A673 (cell line): ENCODE results near the gene DPF3. TPM values are rescaled to one million over a fixed set of nuclear protein-coding genes. Genes with fewer than 3 reads are reported as not detected.

ENCODE experiments used
- BruUV-seq: library from RNA; stranded (reverse); fragments of 400-500 nt; replicated peaks from 2 replicates; lab custom pipeline; 2021; lab: Mats Ljungman, UMichigan
- CTCF ChIA-PET: fragments of 300-600 bp; sonication (Branson Sonifier 250); formaldehyde crosslinking; loops from one replicate; lab custom pipeline; 2022; ENCODE audit warnings: antibody characterized with exemption; lab: Charles Lee
- POLR2A ChIA-PET: fragments of 300-600 bp; sonication (Branson Sonifier 250); formaldehyde crosslinking; loops from one replicate; lab custom pipeline; 2022; ENCODE audit warnings: antibody characterized with exemption; ENCODE audit not compliant: low non-redundant PET; lab: Charles Lee
- DNase-seq: peaks from one replicate; pipeline ENCODE4 v3.0.0-alpha.2; 2015; ENCODE audit warnings: low spot score
- H3K27ac ChIP-seq: fragments of 200-600 bp; sonication (generic); 2 replicates; pipeline ENCODE4 v1.5.1; 2016; ENCODE audit warnings: mixed run types, low read depth, mild to moderate bottlenecking, mixed read lengths, antibody characterized with exemption, low read length; ENCODE audit not compliant: poor library complexity, severe bottlenecking
- H3K27me3 ChIP-seq: fragments of 200-600 bp; sonication (generic); replicated peaks from 2 replicates; pipeline ENCODE4 v1.6.1; 2017; ENCODE audit warnings: mixed run types, low read depth, mild to moderate bottlenecking, mixed read lengths, antibody characterized with exemption, low read length; ENCODE audit not compliant: insufficient read depth, poor library complexity
- H3K36me3 ChIP-seq: fragments of 200-600 bp; sonication (generic); 2 replicates; pipeline ENCODE4 v1.6.1; 2016; ENCODE audit warnings: mixed run types, mild to moderate bottlenecking, mixed read lengths, antibody characterized with exemption, low read length; ENCODE audit not compliant: insufficient read depth, poor library complexity, severe bottlenecking
- H3K4me1 ChIP-seq: fragments of 200-600 bp; sonication (generic); 2 replicates; pipeline ENCODE4 v1.6.1; 2017; ENCODE audit warnings: mixed run types, mild to moderate bottlenecking, mixed read lengths, antibody characterized with exemption, low read length; ENCODE audit not compliant: insufficient read depth, poor library complexity, severe bottlenecking
- H3K4me3 ChIP-seq: fragments of 200-600 bp; sonication (generic); 2 replicates; pipeline ENCODE4 v1.5.1; 2016; ENCODE audit warnings: low read depth, mixed run types, mild to moderate bottlenecking, mixed read lengths, low read length; ENCODE audit not compliant: poor library complexity, severe bottlenecking
- H3K9me3 ChIP-seq: fragments of 200-600 bp; sonication (generic); 2 replicates; pipeline ENCODE4 v1.6.1; 2016; ENCODE audit warnings: mixed run types, low read depth, mild to moderate bottlenecking, mixed read lengths, antibody characterized with exemption, low read length; ENCODE audit not compliant: poor library complexity, severe bottlenecking
- CTCF ChIP-seq: fragments of 300-800, 200-600 bp; sonication (generic); conservative IDR thresholded peaks from 2 replicates; pipeline ENCODE4 v1.5.1; 2017; ENCODE audit warnings: low read depth, mild to moderate bottlenecking, antibody characterized with exemption, low read length, moderate library complexity, mixed read lengths
- EZH2 ChIP-seq: fragments of 200-600 bp; sonication (generic); IDR thresholded peaks from 2 replicates; pipeline ENCODE4 v1.6.1; 2017; ENCODE audit warnings: borderline replicate concordance, low read depth, mild to moderate bottlenecking, mixed read lengths, antibody characterized with exemption, low read length; ENCODE audit not compliant: poor library complexity, severe bottlenecking
- intact Hi-C: fragments of 100-400 bp; cut with micrococcal nuclease; formaldehyde crosslinking; loops from one replicate; pipeline ENCODE4 v1.10.0; 2022; ENCODE audit not compliant: unreplicated experiment
- total RNA-seq: library from RNA; stranded (reverse); gene quantifications from 2 replicates; pipeline ENCODE4 v1.2.3, GENCODE V29; 2021

Gene DPF3
- total RNA-seq, 1 experiment from 2014 or later = 15.7 TPM

GRCh38 chr14:72610096-72610830 is 283.6 kb downstream of the DPF3 start:
- H3K4me1 ChIP-seq = no peaks in the 10 kb centered on the region
- intact Hi-C loops = no loop called here
- no peak for DNase-seq
- no peaks in the 10 kb centered on the region for H3K36me3 ChIP-seq
- POLR2A ChIA-PET = no interaction called here
- TF ChIP-seq EZH2 (no peak), CTCF (no peak)
- H3K4me3 ChIP-seq = no peak overlapping the region
- H3K9me3 ChIP-seq = no peaks in the 10 kb centered on the region
- CTCF ChIA-PET = no interaction called here
- no peaks in the 10 kb centered on the region for H3K27me3 ChIP-seq
- no TSS peak for BruUV-seq
- no peak overlapping the region for H3K27ac ChIP-seq

DNA sequence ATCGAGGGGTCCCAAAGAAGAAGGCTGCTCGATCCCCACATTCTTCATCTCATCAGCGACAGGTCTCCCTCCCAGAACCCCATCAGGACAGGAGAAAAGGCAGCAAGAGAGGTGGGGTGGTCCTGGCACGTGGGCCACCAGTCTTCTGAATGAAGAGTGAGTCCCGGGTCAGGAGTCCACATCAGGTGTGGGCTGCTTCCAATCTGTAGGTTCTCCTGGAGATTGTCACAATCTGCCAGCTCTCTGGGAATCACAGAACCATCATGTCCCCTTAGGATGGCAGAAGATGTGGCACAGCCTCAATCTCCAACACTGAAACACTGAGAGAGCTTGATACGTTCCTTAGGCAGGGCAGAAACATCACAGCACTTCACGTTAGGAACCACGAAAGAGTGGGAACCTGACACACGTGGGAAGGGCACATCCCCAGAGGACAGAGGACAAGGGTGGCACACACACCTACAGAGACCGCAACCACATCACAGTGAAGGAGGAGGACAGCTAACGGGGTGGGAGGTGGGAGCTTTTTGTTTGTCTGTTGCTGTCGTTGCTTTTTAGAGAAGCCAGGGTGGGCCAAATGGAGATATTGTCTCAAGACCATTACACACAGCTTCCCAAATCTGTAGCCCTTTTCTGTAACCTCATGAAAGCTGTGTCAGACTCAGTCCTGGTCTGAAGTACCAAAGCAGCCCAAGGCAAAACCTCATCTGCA is 284.5 kb downstream of the DPF3 start:
- intact Hi-C loops = no loop called here
- no peak for TF ChIP-seq EZH2
- TF ChIP-seq CTCF = no peak
- Histone ChIP-seq H3K9me3 (no peaks in the 10 kb centered on the region), H3K36me3 (no peaks in the 10 kb centered on the region), H3K4me1 (no peaks in the 10 kb centered on the region), H3K4me3 (no peak overlapping the region), H3K27ac (no peak overlapping the region), H3K27me3 (no peaks in the 10 kb centered on the region)
- DNase-seq = no peak
- no TSS peak for BruUV-seq
- ChIA-PET CTCF (no interaction called here), POLR2A (no interaction called here)

DNA sequence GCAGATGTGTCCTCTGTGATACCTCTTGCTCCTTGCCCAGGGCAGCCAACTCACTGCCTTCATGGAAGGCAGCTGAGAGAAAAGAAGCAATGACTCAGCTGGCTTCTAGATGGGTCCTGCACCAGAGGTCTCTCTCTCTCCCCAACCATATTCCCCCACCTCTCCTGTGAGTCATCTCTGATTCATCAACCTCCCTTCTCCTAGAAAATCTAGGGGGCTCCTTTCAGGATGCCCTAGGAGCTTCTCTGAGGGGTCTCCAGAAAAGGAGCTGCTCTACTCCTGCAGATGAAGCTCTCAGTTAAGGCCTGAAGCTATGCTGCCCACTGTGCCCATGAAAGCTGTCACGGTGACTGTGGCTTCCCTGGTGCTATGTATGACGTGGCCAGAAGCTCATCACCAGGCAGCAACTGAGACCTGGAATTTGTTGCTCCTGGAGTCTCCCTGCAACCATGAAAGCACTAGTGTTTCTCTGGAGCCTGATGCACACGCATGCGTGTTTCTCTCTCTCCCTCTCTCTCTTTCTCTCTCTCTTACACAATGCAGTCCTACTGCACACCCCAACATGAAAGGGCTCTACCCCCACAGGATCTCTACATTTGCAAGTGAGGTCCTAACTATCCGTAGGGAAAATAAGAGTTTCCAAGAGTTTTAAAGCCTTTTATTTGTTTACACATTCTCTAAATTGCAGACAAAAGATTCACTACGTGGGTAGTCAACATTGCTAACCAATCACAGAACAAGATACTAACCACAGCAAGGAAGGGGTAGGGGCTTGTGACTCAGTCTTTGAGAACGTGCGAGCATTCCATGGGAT is 285.3 kb downstream of the DPF3 start:
- intact Hi-C loops = no loop called here
- no peak overlapping the region for H3K4me3 ChIP-seq
- POLR2A ChIA-PET = no interaction called here
- BruUV-seq = no TSS peak
- peak; percentile 31 for DNase-seq
- H3K36me3 ChIP-seq = no peaks in the 10 kb centered on the region
- H3K9me3 ChIP-seq = no peaks in the 10 kb centered on the region
- H3K27me3 ChIP-seq = no peaks in the 10 kb centered on the region
- CTCF ChIA-PET = no interaction called here
- no peak overlapping the region for H3K27ac ChIP-seq
- TF ChIP-seq EZH2 (no peak), CTCF (no peak)
- H3K4me1 ChIP-seq = no peaks in the 10 kb centered on the region
